HCT116 (cell line): ENCODE data around the gene TMSB4X. TPM values are rescaled to one million over a fixed set of nuclear protein-coding genes. Genes with fewer than 3 reads are reported as not detected.

Source experiments
- ATAC-seq: fragments of 200-7000 bp; cut with Tn5 transposase; 2 replicates; pipeline ENCODE4 v1.9.1; 2020; ENCODE audit warnings: mild to moderate bottlenecking, moderate library complexity
- BruUV-seq: library from RNA; stranded (reverse); fragments of 400-500 nt; replicated peaks from 2 replicates; lab custom pipeline; 2021; lab: Mats Ljungman, UMichigan
- CTCF ChIA-PET: fragments of 300-600 bp; sonication (Branson Sonifier 250); formaldehyde crosslinking; loops from one replicate; lab custom pipeline; 2021; ENCODE audit warnings: antibody characterized with exemption; lab: Charles Lee
- POLR2A ChIA-PET: fragments of 300-600, 350-600 bp; sonication (Branson Sonifier 250); formaldehyde crosslinking; loops from one replicate; lab custom pipeline; 2021; ENCODE audit warnings: antibody characterized with exemption; lab: Charles Lee
- RAD21 ChIA-PET, 2 experiments: fragments of 300-600 bp; sonication (Branson Sonifier 250); formaldehyde crosslinking; loops; one replicate each; lab custom pipeline; 2023; ENCODE audit warnings: low total read pairs in 2 of 2; ENCODE audit not compliant: uncharacterized antibody in 2 of 2, unreplicated experiment in 2 of 2, low non-redundant PET in 1 of 2; lab: Charles Lee
- DNase-seq: peaks from one replicate; pipeline ENCODE4 v3.0.0-alpha.2; 2010; ENCODE audit warnings: low read depth, low spot score
- H2AFZ ChIP-seq: fragments of 200-600 bp; shearing (Covaris generic), sonication (generic); 2 replicates; pipeline ENCODE4 v1.6.1; 2017; ENCODE audit warnings: low read depth, mixed run types, mixed read lengths, antibody characterized with exemption, low read length; ENCODE audit not compliant: poor library complexity, severe bottlenecking
- H3K27ac ChIP-seq: 2 replicates; pipeline ENCODE4 v1.5.1; 2012; ENCODE audit warnings: low read depth, low read length
- H3K27me3 ChIP-seq: fragments of 200-600 bp; sonication (generic); 2 replicates; pipeline ENCODE4 v1.6.1; 2016; ENCODE audit warnings: mixed run types, low read length, mixed read lengths; ENCODE audit not compliant: insufficient read depth
- H3K36me3 ChIP-seq, 2 experiments: fragments of 200-500 bp in 1 of 2; fragments of 200-600 bp in 1 of 2; sonication (Bioruptor generic) in 1 of 2; sonication (generic) in 1 of 2; 2 replicates each; pipeline versions ENCODE4 v1.5.1 to v1.6.1; 2014 to 2016; ENCODE audit warnings: low read length in 2 of 2, inconsistent platforms in 1 of 2, mixed read lengths in 1 of 2, mixed run types in 1 of 2; ENCODE audit not compliant: insufficient read depth in 2 of 2, control insufficient read depth in 1 of 2
- H3K4me1 ChIP-seq, 2 experiments: fragments of 200-600 bp in 1 of 2; sonication (generic) in 1 of 2; 2 replicates each; pipeline versions ENCODE4 v1.5.1 to v1.6.1; 2012 to 2017; ENCODE audit warnings: low read length in 2 of 2, inconsistent platforms in 1 of 2, mild to moderate bottlenecking in 1 of 2, mixed read lengths in 1 of 2, mixed run types in 1 of 2, moderate library complexity in 1 of 2; ENCODE audit not compliant: insufficient read depth in 2 of 2, control insufficient read depth in 1 of 2
- H3K4me2 ChIP-seq: fragments of 200-600 bp; sonication (generic); 2 replicates; pipeline ENCODE4 v1.6.1; 2017; ENCODE audit warnings: mixed run types, low read length, mixed read lengths
- H3K4me3 ChIP-seq, 2 experiments: fragments of 200-600 bp in 1 of 2; sonication (generic) in 1 of 2; replicated peaks in 1 of 2; 2 replicates each; pipeline ENCODE4 v1.5.1; 2011 to 2016; ENCODE audit warnings: low read length in 2 of 2, control low read depth in 1 of 2, low read depth in 1 of 2, mild to moderate bottlenecking in 1 of 2, mixed read lengths in 1 of 2, mixed run types in 1 of 2
- H3K79me2 ChIP-seq: fragments of 200-600 bp; sonication (generic); 2 replicates; pipeline ENCODE4 v1.6.1; 2017; ENCODE audit warnings: mild to moderate bottlenecking, mixed run types, low read length, moderate library complexity, mixed read lengths; ENCODE audit not compliant: insufficient read depth
- H3K9ac ChIP-seq: fragments of 200-600 bp; sonication (generic); 2 replicates; pipeline ENCODE4 v1.6.1; 2016; ENCODE audit warnings: low read length, mixed read lengths
- H3K9me2 ChIP-seq: fragments of 200-600 bp; sonication (generic), shearing (Covaris generic); 2 replicates; pipeline ENCODE4 v1.6.1; 2017; ENCODE audit warnings: mixed run types, mild to moderate bottlenecking, moderate library complexity; ENCODE audit not compliant: insufficient read depth
- H3K9me3 ChIP-seq, 2 experiments: fragments of 200-500 bp in 1 of 2; fragments of 200-600 bp in 1 of 2; sonication (Bioruptor generic) in 1 of 2; sonication (generic) in 1 of 2; 2 replicates each; pipeline ENCODE4 v1.6.1; 2014 to 2017; ENCODE audit warnings: low read length in 2 of 2, mixed read lengths in 2 of 2, inconsistent platforms in 1 of 2, low read depth in 1 of 2, mild to moderate bottlenecking in 1 of 2, mixed run types in 1 of 2, moderate library complexity in 1 of 2; ENCODE audit not compliant: control insufficient read depth in 1 of 2, insufficient read depth in 1 of 2
- H4K20me1 ChIP-seq: fragments of 200-600 bp; sonication (generic), shearing (Covaris generic); 2 replicates; pipeline ENCODE4 v1.6.1; 2017; ENCODE audit warnings: mixed run types, mild to moderate bottlenecking, moderate library complexity; ENCODE audit not compliant: insufficient read depth
- CEBPB ChIP-seq: IDR thresholded peaks from 2 replicates; pipeline ENCODE4 v1.6.1; 2012; ENCODE audit warnings: low read depth
- RAD21 ChIP-seq: IDR thresholded peaks from 2 replicates; pipeline ENCODE4 v1.6.1; 2012; ENCODE audit warnings: low read depth, mild to moderate bottlenecking
- intact Hi-C: fragments of 100-400 bp; cut with micrococcal nuclease; formaldehyde crosslinking; loops from 2 replicates; pipeline ENCODE4 v1.10.0; 2022
- total RNA-seq: library from RNA; stranded (reverse); gene quantifications from one replicate; pipeline ENCODE4 v1.2.1, GENCODE V29; 2021; ENCODE audit not compliant: unreplicated experiment
- TF ChIP-seq, protein P1 (sequence below): IDR thresholded peaks from 2 replicates; pipeline ENCODE4 v1.6.1; 2012; ENCODE audit warnings: low read depth
- TF ChIP-seq, protein P2 (sequence below), 3 experiments: fragments of 200-600 bp in 1 of 3; sonication (generic) in 1 of 3; IDR thresholded peaks in 2 of 3; conservative IDR thresholded peaks in 1 of 3; 2 replicates each; pipeline ENCODE4 v1.5.1; 2012 to 2017; ENCODE audit warnings: low read depth in 2 of 3, low read length in 2 of 3, antibody characterized with exemption in 1 of 3, borderline replicate concordance in 1 of 3, control low read depth in 1 of 3, mild to moderate bottlenecking in 1 of 3, mixed read lengths in 1 of 3, mixed run types in 1 of 3, moderate library complexity in 1 of 3; ENCODE audit not compliant: insufficient read depth in 1 of 3

TMSB4X gene
- total RNA-seq, 1 experiment from 2014 or later: 407 TPM

DNA sequence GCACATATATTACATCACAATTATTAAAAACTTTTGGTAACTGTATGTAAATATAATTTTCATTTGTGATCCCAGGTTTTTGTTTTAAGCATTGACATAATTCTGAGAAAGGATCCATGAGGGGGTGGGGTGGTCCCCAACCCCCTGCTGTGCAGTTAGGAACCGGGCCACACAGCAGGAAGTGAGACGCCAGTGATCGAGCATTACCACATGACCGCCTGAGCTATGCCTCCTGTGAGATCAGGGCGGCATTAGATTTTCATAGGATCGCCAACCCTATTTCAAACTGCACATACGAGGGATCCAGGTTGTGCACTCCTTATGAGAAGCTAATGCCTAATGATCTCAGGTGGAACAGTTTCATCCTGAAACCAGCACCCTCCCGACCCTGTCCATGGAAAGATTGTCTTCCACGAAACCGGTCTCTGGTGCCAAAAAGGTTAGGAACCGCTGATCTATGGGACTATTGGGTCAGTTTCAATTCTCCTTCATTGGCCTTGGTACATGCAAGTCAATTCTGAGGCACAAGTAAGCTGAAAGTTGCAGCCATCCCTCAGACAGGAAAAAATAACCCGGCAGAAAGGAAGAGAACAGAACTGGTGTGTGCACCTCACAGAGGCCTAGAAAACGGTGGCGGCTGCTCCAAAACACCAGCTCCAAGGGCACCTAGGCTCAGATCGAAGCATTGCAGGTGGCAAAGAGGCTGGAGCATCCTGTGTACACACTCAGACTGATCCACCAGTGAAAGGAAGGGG is 7.0 kb upstream of the TMSB4X start (continued):
- TF ChIP-seq, protein P1, sequence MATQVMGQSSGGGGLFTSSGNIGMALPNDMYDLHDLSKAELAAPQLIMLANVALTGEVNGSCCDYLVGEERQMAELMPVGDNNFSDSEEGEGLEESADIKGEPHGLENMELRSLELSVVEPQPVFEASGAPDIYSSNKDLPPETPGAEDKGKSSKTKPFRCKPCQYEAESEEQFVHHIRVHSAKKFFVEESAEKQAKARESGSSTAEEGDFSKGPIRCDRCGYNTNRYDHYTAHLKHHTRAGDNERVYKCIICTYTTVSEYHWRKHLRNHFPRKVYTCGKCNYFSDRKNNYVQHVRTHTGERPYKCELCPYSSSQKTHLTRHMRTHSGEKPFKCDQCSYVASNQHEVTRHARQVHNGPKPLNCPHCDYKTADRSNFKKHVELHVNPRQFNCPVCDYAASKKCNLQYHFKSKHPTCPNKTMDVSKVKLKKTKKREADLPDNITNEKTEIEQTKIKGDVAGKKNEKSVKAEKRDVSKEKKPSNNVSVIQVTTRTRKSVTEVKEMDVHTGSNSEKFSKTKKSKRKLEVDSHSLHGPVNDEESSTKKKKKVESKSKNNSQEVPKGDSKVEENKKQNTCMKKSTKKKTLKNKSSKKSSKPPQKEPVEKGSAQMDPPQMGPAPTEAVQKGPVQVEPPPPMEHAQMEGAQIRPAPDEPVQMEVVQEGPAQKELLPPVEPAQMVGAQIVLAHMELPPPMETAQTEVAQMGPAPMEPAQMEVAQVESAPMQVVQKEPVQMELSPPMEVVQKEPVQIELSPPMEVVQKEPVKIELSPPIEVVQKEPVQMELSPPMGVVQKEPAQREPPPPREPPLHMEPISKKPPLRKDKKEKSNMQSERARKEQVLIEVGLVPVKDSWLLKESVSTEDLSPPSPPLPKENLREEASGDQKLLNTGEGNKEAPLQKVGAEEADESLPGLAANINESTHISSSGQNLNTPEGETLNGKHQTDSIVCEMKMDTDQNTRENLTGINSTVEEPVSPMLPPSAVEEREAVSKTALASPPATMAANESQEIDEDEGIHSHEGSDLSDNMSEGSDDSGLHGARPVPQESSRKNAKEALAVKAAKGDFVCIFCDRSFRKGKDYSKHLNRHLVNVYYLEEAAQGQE: no peak
- TF ChIP-seq, all 23 proteins: peak for 0

DNA sequence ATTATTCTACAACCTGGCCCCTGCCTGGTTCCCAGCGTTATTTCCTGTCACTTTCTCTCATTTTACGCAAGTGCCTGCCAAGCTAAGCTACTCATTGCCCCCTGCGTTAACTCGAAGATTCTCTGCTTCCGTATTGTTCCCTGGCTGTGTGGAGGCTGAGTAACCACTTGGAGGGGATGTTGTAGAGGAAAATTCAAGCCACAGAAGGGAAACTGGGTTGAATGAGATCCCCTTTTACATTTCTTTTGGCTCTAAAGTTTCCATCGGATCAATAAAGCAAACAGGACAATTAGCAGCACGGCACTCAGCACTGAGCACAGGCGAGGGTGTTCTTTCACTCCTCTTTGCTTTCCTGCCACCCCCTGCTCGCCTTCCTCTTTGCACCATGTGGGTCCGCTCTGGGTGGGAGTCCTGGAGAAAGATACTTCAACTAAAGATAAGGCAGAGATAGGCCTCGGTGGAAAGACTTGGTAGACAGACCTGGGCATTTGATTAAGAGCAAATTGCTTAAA is 4.2 kb upstream of the TMSB4X start:
- CTCF ChIA-PET: interaction anchor here (1.2 kb wide), 1 partner anchor 24 kb away, joined by 5 read pairs; no protein-coding TSS in a partner anchor
- RAD21 ChIA-PET: no interaction called here
- POLR2A ChIA-PET: no interaction called here
- intact Hi-C loops: loop anchor here (10.0 kb wide), 1 partner anchor 514 kb away; no protein-coding TSS in a partner anchor
- Histone ChIP-seq H3K4me3 (no peak overlapping the region), H3K4me1 (peaks cover 0 to 10% of the 10 kb centered on the region in 2 experiments; a peak in 2 of 4 replicates), H3K27me3 (no peaks in the 10 kb centered on the region), H3K9me2 (no peaks in the 10 kb centered on the region), H3K9me3 (no peaks in the 10 kb centered on the region), H3K4me2 (no peak overlapping the region), H3K36me3 (no peaks in the 10 kb centered on the region), H3K9ac (no peak overlapping the region), H2AFZ (peak overlapping the region; percentile 16), H3K79me2 (peaks cover 7% of the 10 kb centered on the region), H3K27ac (no peak overlapping the region), H4K20me1 (no peaks in the 10 kb centered on the region)
- ATAC-seq: no peak
- BruUV-seq: no TSS peak
- DNase-seq: no peak
- no peak for TF ChIP-seq CEBPB
- TF ChIP-seq RAD21: peak; percentile 49; the same call in 1 of the 2 replicates
- TF ChIP-seq, protein P2, sequence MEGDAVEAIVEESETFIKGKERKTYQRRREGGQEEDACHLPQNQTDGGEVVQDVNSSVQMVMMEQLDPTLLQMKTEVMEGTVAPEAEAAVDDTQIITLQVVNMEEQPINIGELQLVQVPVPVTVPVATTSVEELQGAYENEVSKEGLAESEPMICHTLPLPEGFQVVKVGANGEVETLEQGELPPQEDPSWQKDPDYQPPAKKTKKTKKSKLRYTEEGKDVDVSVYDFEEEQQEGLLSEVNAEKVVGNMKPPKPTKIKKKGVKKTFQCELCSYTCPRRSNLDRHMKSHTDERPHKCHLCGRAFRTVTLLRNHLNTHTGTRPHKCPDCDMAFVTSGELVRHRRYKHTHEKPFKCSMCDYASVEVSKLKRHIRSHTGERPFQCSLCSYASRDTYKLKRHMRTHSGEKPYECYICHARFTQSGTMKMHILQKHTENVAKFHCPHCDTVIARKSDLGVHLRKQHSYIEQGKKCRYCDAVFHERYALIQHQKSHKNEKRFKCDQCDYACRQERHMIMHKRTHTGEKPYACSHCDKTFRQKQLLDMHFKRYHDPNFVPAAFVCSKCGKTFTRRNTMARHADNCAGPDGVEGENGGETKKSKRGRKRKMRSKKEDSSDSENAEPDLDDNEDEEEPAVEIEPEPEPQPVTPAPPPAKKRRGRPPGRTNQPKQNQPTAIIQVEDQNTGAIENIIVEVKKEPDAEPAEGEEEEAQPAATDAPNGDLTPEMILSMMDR (IDR thresholded peaks at IDR 0.05 in 2 of 3, conservative IDR thresholded peaks at IDR 0.05 in 1 of 3; ENCODE audit: borderline replicate concordance in 1 of 3, insufficient read depth in 1 of 3, low read depth in 2 of 3, low read length in 2 of 3): peak in 1 of 3 experiments; percentile 15; a peak in 2 of 6 replicates
